Gastroesophageal sphincter (tissue), 4 donors: ENCODE measurements around the gene ZNF415. TPM values are rescaled to one million over a fixed set of nuclear protein-coding genes. Genes with fewer than 3 reads are reported as not detected.
"Not testable (repeated sequence)": the region's sequence is repeated elsewhere in the genome, so short reads cannot be mapped to it uniquely, and the experiment has no call there.

Experiments
- ATAC-seq: fragments of 150-250 bp; one replicate; pipeline ENCODE4 v1.9.1; 2016; ENCODE audit warnings: mild to moderate bottlenecking, moderate library complexity
- H3K27ac ChIP-seq, 4 donors: fragments of 200-600 bp; sonication (generic) in 3 of 4; 1 replicate in 3 of 4; 2 replicates in 1 of 4; pipeline ENCODE4 v1.5.1; 2016 to 2019
- H3K27me3 ChIP-seq: fragments of 200-600 bp; sonication (generic); one replicate; pipeline ENCODE4 v1.5.1; 2019
- H3K36me3 ChIP-seq, 2 donors: fragments of 200-600 bp; sonication (generic); one replicate each; pipeline ENCODE4 v1.5.1; 2019; ENCODE audit warnings: control low read depth in 1 of 2
- H3K4me1 ChIP-seq, 3 donors: fragments of 200-600 bp; sonication (generic); 1 replicate in 2 of 3; 2 replicates in 1 of 3; pipeline ENCODE4 v1.5.1; 2016 to 2019; ENCODE audit warnings: control low read depth in 2 of 3
- H3K4me3 ChIP-seq, 2 donors: fragments of 200-600 bp; sonication (generic); one replicate each; pipeline ENCODE4 v1.5.1; 2019; ENCODE audit warnings: mild to moderate bottlenecking in 1 of 2, moderate library complexity in 1 of 2
- H3K9me3 ChIP-seq, 3 donors: fragments of 200-600 bp; sonication (generic); one replicate each; pipeline ENCODE4 v1.5.1; 2017 to 2019; ENCODE audit warnings: control low read depth in 2 of 3
- EP300 ChIP-seq: sonication (generic); formaldehyde crosslinking; IDR thresholded peaks from one replicate; pipeline ENCODE4 v1.6.1; 2017; ENCODE audit warnings: antibody characterized with exemption, mild to moderate bottlenecking
- POLR2A ChIP-seq, 2 donors: fragments of 450-650 bp; IDR thresholded peaks; one replicate each; pipeline ENCODE4 v1.6.1; 2017; ENCODE audit warnings: antibody characterized with exemption in 2 of 2, mild to moderate bottlenecking in 2 of 2, moderate library complexity in 1 of 2
- POLR2AphosphoS5 ChIP-seq: sonication (generic); formaldehyde crosslinking; IDR thresholded peaks from one replicate; pipeline ENCODE4 v1.6.1; 2017; ENCODE audit warnings: antibody characterized with exemption
- WGBS, 2 donors: methylation state at CpG; one replicate each; pipeline ENCODE4 v1.1.5; 2018; ENCODE audit warnings: low coverage in 1 of 2; 5-methylcytosine and 5-hydroxymethylcytosine counted together
- total RNA-seq, 4 donors: library from RNA; depleted of rRNA; stranded (reverse); fragments of >200 nt; gene quantifications; one replicate each; pipeline ENCODE4 v1.1.0, GENCODE V29; 2016
- TF ChIP-seq, protein P1 (sequence below), 4 experiments: fragments of 200-600 bp in 2 of 4; fragments of 450-650 bp in 2 of 4; sonication (generic) in 1 of 4; IDR thresholded peaks; one replicate each; pipeline ENCODE4 v1.5.1; 2017 to 2019; ENCODE audit warnings: antibody characterized with exemption in 4 of 4, mild to moderate bottlenecking in 2 of 4, moderate library complexity in 2 of 4

ZNF415 gene
- total RNA-seq, 4 donors from 2014 or later = 8.6 to 35.0 (median 14.1) TPM

GRCh38 chr19:53130506-53130905, 2.2 kb downstream of the ZNF415 start:
- Histone ChIP-seq H3K9me3 (no peaks in the 10 kb centered on the region), H3K27ac (no peak overlapping the region), H3K36me3 (no peaks in the 10 kb centered on the region), H3K4me3 (no peak overlapping the region), H3K4me1 (peaks cover 0 to 19% (median 0%) of the 10 kb centered on the region in 3 donors), H3K27me3 (no peaks in the 10 kb centered on the region)
- no peak for ATAC-seq
- TF ChIP-seq POLR2AphosphoS5 (no peak), POLR2A (IDR thresholded peaks at IDR 0.05) (no peak), EP300 (no peak)
- TF ChIP-seq, protein P1, sequence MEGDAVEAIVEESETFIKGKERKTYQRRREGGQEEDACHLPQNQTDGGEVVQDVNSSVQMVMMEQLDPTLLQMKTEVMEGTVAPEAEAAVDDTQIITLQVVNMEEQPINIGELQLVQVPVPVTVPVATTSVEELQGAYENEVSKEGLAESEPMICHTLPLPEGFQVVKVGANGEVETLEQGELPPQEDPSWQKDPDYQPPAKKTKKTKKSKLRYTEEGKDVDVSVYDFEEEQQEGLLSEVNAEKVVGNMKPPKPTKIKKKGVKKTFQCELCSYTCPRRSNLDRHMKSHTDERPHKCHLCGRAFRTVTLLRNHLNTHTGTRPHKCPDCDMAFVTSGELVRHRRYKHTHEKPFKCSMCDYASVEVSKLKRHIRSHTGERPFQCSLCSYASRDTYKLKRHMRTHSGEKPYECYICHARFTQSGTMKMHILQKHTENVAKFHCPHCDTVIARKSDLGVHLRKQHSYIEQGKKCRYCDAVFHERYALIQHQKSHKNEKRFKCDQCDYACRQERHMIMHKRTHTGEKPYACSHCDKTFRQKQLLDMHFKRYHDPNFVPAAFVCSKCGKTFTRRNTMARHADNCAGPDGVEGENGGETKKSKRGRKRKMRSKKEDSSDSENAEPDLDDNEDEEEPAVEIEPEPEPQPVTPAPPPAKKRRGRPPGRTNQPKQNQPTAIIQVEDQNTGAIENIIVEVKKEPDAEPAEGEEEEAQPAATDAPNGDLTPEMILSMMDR (IDR thresholded peaks at IDR 0.05) = no peak
- WGBS, 2 donors = 72 to 93% methylated on average over 2 to 7 of the region's 7 CpGs

DNA sequence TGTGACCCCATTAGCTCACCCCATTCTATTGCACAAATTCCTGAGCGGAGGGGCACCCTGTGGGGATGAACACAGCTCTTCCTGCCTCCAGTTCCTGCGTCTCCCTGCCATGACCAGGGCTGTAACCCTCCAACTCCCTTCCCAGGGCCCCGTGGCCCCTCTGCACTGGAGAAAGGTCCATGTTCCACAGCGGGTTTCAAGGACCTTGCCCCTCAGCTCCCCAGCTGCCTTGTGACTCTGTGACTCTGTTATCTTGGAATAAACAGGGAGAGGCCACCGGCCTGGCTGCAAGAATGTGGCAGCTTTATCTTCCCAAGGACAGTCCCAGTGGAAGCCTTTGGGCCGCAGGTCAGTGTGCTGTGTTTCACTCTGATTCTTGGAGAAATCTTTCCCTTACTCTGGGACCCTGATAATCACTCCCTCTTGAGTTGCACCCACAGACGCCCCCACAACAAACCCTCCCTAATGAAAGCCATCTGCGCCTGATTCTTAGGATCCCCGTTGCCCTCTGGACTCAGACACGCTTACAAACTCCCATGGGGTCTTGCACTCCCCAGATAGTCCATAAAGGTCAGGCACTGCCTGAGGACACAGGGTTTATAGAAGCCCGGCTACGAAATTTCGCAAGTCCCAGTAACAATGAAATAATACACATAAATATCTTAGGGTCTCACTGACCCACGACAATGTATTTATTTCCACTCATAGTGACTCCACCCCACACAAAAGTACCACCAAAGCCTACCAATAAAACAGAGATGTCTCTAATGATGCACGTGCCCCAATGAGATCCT, 5.8 kb downstream of the ZNF415 start:
- H3K36me3 ChIP-seq, H3K4me3 ChIP-seq, H3K9me3 ChIP-seq, ATAC-seq, H3K27me3 ChIP-seq, H3K27ac ChIP-seq: not testable (repeated sequence)
- peaks cover 0 to 15% (median 0%) of the 10 kb centered on the region in 3 donors for H3K4me1 ChIP-seq
- 65% methylated on average over 6 of the region's 15 CpGs; no CpG with 5 or more reads in 1 of the 2 donors for WGBS, 2 donors

DNA sequence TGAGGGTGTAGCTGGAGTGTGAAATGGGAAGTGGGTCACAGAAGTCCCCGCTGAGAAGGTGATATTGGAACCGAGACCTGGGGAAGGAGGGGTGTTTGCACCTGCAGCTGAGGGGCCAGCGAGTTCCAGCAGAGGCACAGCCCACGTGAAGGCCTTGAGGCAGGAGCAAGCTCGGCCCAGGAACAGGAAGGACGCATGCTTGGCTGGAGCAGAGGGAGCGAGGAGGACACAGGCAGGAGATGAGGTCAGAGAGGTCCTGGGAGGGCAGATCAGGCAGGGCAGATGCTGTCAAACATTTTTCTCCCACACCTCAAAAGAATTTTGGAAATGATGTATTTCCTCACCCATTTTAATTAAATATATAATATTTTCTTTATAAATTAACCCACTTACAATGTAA, 9.3 kb downstream of the ZNF415 start:
- TF ChIP-seq, protein P1 (IDR thresholded peaks at IDR 0.05) = no peak
- no peak for TF ChIP-seq EP300
- TF ChIP-seq POLR2A (IDR thresholded peaks at IDR 0.05) = no peak
- no peak for TF ChIP-seq POLR2AphosphoS5
- 88% methylated on average over 6 to 7 of the region's 7 CpGs for WGBS, 2 donors
- no peaks in the 10 kb centered on the region for H3K9me3 ChIP-seq
- no peaks in the 10 kb centered on the region for H3K27me3 ChIP-seq
- no peak overlapping the region for H3K27ac ChIP-seq
- H3K4me1 ChIP-seq = no peaks in the 10 kb centered on the region
- no peak for ATAC-seq
- no peak overlapping the region for H3K4me3 ChIP-seq
- peaks cover 0 to 22% of the 10 kb centered on the region in 2 donors for H3K36me3 ChIP-seq

DNA sequence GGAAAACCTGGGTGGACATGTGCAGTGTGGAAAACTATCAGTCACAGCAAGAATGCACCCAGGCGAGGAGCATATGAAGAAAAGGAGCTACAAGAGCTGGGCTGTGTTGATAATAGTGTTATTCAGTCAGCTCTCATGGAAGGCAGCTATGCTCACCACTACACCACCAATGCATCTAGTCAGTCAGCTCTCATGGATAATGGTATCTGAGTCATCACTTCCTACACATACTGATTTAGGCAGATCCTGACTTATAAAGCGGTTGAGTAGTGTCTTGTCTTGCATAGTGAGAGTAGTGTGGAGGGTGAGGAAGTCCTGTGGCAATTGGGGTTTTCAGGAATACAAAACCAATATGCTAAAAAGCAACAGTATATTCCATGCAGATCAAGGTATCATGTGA, 20.4 kb downstream of the ZNF415 start:
- H3K4me1 ChIP-seq = no peaks in the 10 kb centered on the region
- TF ChIP-seq POLR2A (IDR thresholded peaks at IDR 0.05) = no peak
- TF ChIP-seq, protein P1 (IDR thresholded peaks at IDR 0.05) = no peak
- peaks cover 0 to 14% (median 0%) of the 10 kb centered on the region in 3 donors for H3K9me3 ChIP-seq
- H3K27ac ChIP-seq = no peak overlapping the region
- H3K4me3 ChIP-seq = no peak overlapping the region
- no peaks in the 10 kb centered on the region for H3K27me3 ChIP-seq
- ATAC-seq = no peak
- H3K36me3 ChIP-seq = peaks cover 9 to 88% of the 10 kb centered on the region in 2 donors
- 94 to 100% methylated on average over 1 to 2 of the region's 2 CpGs for WGBS, 2 donors

GRCh38 chr19:53109527-53109926, 23.2 kb downstream of the ZNF415 start:
- WGBS, 2 donors = 80 to 95% methylated on average over 1 to 5 of the region's 5 CpGs
- H3K4me3 ChIP-seq = no peak overlapping the region
- H3K27ac ChIP-seq = no peak overlapping the region
- peaks cover 6 to 61% of the 10 kb centered on the region in 2 donors for H3K36me3 ChIP-seq
- H3K9me3 ChIP-seq = no peaks in the 10 kb centered on the region
- H3K4me1 ChIP-seq = no peaks in the 10 kb centered on the region
- no peaks in the 10 kb centered on the region for H3K27me3 ChIP-seq
- no peak for ATAC-seq
- no peak for TF ChIP-seq POLR2AphosphoS5
- TF ChIP-seq EP300 = no peak
- TF ChIP-seq, protein P1 (IDR thresholded peaks at IDR 0.05) = no peak
- no peak for TF ChIP-seq POLR2A (IDR thresholded peaks at IDR 0.05)
